LHCN-M2 (cell line): Measurements from ENCODE around the gene DICER1. TPM values are rescaled to one million over a fixed set of nuclear protein-coding genes. Genes with fewer than 3 reads are reported as not detected.

Experiments
- DNase-seq: peaks from one replicate; pipeline ENCODE4 v3.0.0-alpha.2; 2012; ENCODE audit warnings: low read depth
- total RNA-seq: library from RNA; depleted of rRNA; stranded (reverse); fragments of >200 nt; gene quantifications from 2 replicates; pipeline ENCODE4 v1.2.3, GENCODE V29; 2014; rRNA removed

Gene DICER1
- total RNA-seq, 1 experiment from 2014 or later: 38.8 TPM

DNA sequence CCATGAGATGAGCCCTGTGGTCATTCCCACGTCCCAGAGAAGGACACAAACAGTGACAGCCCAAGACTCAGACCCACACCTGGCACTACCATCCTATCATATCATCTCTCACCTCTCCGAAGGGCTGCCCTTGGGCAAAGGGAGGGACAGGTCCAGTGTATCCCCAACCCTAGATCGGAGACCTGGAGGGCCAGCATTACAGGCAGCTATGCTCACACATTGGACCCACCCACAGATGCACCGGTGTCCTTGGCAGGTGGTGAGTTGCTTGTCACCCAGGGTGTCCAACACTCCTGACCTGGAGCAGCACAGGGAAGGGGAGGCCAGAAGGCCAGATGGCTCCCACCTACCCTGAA lies 117.4 kb downstream of the DICER1 start:
- no peak for DNase-seq

DNA sequence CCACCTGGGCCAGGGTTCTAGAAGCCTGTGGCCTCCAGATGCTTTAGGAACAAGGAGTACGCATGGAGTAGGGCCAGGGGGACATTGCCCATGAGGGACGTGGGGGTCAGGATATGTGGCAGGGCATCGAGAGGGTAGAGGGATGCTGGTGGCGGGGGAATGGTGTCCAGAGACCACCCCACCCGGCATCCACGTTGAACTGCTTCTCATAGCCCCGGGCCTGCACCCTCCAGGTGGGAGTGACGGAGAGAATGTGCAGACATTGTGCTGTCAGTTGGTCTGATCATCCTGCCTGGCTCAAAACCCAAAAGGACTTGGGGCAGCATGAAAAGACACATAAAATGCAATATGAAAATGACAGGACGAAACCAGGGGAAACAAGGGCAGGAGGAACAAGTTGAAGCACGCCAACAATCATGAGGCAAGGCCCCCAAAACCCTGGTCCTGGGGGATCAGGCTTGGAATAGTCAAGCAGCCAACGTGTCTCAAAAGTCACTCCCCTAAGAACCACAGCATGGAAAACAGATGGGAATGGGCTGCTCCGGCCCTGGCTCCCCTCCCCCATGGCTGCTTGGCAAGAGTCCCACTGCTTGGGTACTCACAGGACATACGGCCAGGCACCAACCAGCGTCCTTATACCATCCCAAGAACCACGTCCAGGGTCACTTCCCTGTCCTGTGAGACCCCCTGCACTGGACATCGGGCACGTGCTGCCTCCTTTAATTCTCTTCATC lies 117.9 kb downstream of the DICER1 start:
- DNase-seq: no peak

DNA sequence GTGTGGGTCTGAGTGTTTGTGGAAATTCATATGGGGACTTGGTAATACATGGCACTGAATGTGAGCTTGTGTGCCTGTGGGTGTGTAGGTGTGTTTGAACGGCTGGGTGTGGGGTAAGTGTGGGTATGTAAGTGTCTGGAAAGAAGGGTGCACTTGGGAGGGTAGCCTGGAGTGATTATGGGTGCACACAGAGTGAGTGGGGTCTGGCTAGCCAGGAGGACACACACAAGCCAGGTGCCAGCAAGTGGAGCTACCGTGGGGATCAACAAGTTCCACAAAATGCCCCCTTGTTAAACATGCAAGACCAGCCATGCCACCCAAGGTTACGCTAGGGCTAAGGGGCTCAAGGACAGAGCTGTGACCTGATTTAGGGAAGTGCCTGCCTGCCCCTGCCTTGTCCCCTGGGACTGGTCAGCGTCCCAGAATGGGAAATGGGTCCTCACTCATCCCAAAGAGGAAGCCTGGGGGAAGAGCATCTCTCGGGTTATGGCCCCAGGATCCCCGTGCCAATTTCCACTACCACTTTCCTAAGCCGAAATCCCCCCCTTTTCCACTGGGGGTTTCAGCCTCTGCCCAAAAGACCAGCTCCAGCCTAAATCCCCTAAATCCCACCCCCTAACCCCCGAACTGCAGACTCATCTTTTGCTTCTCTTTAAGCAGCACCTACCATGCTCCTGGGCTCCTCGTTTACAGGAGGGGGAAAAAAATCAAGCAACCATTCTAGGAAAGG lies 118.6 kb downstream of the DICER1 start:
- no peak for DNase-seq

DNA sequence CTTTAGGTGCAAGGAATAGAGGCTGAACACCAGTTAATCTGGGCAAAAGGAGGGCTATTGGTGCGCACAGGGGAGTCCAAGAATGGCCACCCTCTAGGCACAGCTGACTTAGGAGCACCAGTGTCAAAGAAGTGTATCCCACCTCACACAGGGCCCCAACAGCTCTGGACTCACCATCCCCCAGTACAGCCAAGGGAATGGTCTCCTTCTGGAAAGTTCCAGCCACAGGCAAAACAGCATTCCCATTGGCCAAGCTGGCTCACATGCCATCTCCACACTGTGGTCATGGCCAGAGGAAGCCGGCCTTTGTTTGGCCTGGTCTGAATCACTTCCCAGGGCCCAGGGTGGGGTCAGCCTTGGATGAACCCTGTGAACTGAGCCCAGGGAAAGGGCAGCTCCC lies 120.1 kb downstream of the DICER1 start:
- no peak for DNase-seq

Other genes with a start within 250 kb of the DICER1 start
- gene CLMN, start 162.4 kb upstream of the DICER1 start, total RNA-seq: 3.1 and 3.6 TPM in 2 replicates